Middle frontal gyrus (tissue), 1 donor: Measurements from ENCODE around the gene TIMM8A.

Experiments used
- DNase-seq: peaks from one replicate; pipeline ENCODE4 v3.0.0-alpha.2; 2015; ENCODE audit warnings: low spot score; ENCODE audit errors: extremely low spot score

Gene TIMM8A, protein sequence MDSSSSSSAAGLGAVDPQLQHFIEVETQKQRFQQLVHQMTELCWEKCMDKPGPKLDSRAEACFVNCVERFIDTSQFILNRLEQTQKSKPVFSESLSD

DNA sequence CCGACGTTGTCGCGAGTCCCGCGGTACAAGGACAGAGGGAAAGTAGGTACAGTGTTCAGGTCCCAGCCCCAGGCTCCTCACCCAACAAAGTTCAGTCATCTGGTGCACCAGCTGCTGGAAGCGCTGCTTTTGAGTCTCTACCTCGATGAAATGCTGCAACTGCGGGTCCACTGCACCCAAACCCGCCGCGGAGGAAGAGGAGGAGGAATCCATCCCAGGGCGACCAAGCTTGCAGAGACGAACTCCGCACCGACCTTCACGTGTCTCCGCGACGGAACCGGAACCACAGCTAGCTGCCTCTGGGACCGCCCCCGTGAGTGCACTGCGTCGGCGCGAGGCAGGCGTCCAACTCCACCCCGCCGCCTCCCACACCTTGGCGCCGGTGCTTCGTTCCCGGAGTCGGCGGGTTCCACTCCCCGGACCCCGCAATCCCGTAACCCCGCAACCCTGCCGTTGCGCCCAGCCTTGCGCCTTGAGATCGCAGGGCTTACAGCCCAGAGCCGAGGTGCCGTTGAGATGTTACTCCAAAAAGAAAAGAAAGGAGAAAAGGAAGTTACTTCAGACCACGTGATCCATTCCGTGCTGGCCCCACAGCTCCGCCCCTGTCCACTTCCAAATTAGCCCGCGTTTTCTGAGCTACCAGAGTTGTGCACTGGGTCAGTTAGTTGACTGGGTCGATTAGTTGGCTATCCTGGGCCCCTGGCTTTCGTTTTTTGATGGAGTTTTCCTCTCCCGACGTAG, at the start of gene TIMM8A:
Gene TIMM8A (minus strand): TSS at position 291 of the 741 bp plus-strand sequence. CDS start 78 bp downstream, at position 213.
- peak; percentile 12 for DNase-seq

DNA sequence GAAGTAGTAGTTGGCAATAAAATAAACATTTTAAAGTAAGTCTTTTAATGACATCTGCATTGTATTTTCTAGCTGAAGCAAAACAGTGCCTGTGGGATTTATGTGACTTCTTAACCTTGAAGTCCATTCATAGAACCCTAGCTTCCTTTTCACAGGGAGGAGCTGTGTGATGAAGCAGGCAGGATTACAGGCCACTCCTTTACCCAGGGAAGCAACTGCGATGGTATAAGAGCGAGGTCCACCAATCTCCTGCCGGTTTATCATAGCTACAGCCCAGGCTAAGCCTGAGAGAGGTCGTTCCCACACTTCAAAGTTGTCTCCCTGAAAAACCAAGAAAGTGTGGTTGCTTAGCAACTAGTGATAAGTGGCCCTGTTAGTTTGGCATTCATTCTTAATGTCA, 49.2 kb upstream of the TIMM8A start:
- no peak for DNase-seq

DNA sequence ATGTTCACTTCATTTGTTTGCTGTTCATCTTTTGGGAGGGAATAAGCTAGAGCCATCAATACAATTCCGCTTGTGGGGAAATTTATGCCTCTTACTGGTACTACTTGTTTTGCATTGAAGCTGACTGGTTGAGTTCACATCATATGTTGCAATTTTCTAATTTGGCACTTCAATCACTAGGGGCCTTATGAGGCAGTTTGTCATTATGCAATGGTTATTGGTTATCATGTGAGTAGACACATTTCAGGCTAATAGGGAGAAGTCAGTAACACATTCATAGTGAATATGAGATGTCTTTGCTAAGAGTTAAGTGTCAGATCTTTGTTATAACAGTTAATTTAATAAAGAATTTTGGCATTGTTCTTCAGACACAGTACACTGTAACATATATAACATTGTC, 47.2 kb upstream of the TIMM8A start:
- DNase-seq = no peak

DNA sequence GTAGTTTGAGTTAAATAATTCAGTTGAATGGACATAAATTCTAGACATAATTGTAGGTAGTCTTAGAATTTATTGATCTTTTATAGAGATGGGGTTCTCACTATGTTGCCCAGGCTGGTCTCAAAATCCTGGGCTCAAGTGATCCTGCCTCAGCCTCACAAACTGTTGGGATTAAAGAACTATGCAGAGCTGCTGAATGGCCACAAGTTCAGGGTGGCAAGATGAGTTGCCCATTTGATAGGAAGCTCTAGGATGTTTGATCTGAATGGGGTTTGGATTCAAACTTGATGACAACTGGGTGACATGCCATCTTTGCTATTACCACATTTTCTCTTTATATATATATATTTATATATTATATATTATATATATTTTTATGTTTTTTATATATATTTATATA, 45.8 kb upstream of the TIMM8A start:
- no peak for DNase-seq

DNA sequence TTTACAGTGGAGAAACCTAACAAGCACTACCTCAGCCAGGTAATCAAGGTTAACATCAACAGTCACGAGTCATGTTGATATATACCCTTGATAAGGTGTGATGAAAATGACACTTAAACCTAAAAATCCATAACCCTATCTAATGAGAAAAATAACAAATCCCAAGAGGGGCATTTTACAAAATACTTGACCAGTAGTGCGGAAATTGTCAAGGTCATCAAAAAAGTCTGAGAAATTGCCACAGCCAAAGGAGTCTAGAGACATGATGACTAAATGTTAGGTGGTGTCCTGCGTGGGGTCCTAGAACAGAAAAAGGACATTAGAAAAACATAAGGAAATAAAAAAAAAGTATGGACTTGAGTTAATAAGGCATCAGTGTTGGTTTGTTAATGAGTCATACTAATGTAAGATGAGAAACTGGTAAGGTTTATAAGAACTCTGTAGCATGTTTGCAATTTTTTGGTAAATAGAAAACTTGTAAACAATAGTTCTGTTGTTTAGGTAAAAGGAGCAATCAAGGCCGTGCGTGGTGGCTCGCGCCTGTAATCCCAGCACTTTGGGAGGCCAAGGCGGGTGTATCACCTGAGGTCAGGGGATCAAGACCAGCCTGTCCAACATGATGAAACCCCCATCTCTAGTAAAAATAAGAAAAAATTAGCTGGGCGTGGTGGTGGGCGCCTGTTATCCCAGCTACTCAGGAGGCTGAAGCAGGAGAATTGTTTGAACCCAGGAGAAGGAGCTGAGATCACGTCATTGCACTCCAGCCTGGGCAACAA, 45.2 kb upstream of the TIMM8A start:
- no peak for DNase-seq

DNA sequence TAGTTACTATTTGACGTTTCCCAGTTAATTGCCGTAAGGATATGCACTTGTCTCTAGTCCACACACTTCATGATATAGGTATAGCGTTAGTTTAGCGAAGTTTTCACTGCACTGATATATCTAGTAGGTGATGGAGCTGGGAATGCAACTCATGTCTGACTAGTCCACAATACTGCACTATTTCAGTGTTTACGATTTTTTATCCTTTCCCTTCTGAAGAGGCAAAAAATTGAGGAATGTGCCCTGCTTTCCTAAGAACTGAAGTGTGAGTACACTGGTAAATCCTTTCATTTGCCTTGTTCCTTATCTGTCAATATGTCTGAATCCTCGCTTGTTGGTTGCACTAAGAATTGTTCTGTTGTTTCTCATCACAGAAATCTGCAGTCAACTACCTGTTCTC, 43.3 kb upstream of the TIMM8A start:
- no peak for DNase-seq

DNA sequence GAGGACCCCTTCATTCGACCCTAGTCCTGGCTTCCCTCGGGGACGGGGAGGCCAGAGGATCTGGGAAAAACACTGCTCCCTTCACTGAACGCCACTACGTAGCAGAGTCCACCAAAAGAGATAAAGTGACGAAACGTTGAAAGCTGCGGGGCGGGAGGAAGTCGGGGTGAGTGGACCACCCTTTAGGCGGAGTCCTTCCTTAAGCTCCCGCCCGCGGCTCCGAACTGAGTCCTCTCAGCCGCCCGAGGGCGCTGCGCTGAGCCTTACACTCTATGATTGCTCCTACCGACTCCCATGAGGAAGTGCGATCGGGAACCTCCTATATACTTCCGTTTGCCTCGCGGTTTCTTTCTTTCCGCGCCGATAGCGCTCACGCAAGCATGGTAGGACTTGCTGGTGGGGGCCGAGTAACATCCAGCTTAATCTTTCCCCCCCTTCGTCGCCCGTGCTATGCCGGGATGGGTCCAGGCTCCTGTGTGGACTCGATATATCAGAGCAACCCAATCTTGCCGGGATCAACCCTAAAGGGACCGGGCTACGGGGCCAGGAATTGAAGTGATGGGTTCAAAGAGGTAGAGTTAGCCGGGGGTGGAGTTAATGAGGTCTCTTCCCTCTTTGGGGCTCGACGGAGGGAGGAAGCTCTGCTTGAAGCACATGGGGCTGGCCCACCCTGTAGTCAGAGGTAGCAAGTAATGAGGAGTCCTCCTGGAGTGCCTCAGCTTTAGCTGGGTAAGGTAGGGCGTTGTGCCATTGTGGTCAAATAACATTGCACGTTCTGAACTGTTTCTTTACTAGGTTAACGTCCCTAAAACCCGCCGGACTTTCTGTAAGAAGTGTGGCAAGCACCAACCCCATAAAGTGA, 42.4 kb upstream of the TIMM8A start, which contains the start of gene RPL36A:
Gene RPL36A (plus strand): TSS at position 348 of the 862 bp plus-strand sequence. CDS start 33 bp downstream, at position 381.
- peak; percentile 66 for DNase-seq

DNA sequence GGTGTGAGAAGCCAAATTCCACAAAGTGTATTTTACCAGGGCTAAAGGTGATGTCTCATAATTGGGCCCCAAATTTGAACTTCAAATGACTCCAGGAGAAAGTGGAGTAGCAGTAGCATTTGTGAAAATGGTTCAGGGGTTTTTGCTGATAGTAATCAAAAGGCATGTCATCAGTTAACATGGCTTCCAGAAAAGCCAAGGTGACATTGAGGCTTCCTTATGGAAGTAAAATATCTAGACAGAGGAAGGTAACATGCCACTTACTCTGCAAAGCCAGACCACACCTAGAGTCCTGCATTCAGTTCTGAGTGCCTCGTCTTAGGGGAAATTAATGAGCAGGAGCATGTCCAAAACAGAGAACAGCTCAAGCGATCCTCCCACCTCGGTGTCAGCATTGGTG, 40.1 kb upstream of the TIMM8A start:
- DNase-seq = no peak

DNA sequence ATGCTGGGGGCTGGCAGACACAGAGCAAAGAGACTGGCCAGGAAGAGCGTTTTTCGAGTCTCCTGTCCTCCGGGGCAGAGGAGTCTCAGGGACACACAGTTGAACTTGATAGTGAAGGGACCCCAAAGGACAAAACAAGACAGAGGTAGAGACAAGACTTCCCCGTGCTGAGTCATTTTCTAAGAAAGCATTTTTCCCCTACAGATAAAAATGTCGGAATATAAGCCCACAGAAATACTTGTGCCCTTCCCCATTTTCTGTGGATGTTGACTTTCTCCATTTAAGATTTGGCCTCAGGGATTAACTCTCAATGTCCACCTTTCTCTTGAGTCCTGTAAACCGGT, 38.0 kb upstream of the TIMM8A start:
- DNase-seq = no peak

DNA sequence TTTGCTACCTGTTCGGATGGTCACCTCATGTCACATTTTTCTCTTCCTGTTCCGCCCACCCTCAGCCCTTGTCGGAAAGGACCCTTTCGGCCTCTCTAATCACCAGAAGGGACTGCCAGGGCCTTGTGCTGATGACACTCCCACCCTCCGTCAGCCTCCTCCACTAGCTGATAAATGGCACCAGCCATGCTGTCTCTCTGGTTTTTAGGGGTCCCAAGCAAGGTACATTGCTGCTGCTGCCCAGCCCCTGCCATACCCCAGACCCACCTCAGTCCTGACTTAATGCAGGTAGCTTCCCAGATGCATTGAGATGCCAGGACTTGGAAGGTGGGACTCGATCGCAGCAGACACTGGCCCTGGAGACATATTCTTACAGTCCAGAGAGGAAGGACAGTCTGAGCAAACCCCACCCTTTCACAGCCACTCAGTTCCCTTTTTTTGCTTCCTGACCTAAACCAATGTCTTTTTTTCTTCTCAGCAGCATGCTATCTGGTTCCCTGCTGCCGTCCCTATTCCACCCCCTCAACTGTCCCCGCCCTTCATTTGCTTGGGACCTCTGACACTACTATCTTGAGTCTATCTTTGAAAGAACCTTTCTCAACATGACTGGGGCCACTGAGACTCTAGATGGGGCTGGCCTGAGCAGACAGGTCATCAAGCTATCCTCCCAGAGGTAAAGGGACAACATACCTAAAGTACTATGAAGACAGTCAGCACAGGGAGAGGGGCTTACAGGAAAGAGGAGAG, 37.4 kb upstream of the TIMM8A start, which contains the start of gene BTK:
Gene BTK (minus strand): TSS at position 397 of the 747 bp plus-strand sequence. CDS start 10,907 bp downstream, outside the sequence.
- DNase-seq = no peak

DNA sequence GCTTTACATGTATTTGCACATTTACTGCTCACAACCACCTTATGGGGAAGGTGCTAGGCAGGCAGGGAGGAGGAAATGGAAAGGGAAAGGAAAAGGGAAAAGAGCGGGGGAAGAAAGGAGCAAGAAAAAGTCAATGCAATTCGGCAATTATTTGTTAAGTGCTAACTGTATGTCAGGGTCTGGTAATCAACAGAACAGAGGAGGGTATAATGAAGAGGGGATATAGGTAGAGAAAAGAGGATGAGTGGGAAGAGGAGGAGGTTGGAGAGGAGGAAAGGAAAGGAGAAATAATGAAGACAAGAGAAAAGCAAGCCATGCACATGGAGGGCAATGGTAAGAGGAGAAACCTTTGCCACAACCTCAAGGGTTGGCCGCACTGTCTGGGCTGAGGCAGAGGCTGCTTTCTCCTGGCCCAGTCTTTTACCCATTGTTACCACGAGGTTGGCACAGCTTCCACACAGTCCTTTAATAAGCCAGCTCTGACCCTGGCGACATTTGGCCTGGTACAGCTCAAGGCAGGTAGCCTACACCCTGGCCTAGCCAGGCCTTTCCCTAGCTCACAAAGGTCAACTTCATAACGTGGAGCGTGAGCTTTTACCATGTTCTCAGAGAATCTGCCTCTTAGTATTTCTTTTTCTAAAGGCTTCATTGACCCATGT, 36.6 kb upstream of the TIMM8A start:
- DNase-seq = no peak

DNA sequence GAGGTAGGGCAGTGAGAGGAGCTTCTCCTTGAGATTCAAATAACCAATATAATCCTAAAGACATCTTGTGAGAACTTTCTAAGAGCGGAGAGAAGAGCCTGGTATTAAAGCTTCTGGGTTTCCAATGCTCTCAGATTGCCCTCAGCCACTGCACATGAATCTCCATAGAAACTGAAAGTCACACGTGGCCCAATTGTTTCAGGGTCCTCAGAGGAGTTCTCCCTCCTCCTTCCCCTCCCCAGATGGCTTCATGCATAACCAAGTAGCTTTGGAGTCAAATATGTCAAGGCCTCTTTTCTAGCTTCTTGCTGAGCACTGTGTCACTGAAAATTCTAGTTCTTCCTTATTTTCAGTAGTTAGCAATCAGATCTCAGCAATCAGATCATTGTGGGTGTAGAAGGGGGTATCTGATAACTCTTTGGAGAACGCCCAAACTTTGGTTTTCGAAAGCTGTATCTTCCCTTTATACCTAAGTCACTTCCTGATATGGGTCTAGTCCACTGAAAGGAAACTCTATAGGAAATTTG, 35.2 kb upstream of the TIMM8A start:
- no peak for DNase-seq

DNA sequence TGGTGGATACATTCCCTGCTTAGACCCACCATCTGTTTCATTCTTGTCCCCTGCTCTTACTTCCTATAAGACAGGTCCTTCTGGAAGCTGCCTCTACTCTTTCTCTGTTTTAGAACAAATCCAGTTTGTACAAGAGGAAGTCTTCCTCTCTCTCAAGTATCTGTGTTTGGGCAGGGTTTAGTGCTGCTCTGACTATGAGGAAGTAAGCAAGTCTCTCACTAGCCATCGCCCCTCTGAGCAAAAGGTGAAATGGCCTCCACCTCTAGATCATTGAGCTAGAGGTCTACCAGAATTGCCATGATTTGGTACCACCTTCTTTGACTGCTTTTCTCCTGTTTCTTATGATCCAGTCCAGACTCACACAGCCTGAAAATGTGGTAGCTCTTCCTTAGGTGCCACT, 29.0 kb upstream of the TIMM8A start:
- no peak for DNase-seq

DNA sequence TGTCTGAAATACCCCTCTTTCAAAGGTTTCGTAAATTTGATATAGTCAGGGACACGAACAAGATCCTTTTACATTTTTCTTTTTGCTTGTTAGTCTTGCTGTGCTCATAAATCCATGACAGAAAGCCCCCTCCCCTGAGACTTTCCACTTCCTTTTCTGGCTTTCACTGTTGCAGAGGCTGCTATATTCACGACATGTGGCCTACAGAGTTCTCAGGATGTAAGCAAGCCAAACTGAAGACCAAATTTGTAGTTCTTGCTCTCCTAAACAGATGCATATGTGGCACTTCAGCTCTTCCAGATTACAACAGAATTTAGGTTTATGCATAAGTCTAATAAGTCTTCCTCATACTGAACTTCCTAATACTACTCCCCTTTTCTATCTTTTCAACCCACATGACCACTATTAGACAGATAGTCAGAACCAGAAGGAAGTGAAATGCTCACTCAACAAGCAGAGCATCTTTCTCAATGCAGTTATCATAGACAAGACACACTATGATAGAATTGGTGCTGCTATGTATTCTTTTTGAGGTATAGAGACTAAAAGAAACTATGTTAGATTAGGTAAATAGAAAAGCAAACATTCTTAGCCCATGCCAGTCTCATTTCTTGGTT, 22.5 kb upstream of the TIMM8A start:
- no peak for DNase-seq

DNA sequence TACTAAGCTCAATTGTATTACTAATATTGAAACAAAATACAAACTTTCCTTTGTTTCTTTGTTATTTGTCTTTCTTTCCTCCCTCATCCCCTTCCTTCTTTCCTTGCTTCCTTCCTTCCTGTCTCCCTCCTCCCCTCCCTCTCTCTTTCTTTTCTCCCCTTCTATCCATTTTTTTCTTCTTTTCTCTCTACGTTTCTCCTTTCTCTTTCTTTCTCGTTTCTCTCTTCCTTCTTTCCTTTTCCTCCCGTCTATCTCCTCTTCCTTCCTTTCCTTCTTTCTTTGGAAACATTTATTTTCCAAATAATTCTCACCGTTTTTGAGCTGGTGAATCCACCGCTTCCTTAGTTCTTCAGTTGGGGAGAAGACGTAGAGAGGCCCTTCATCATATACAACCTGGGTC, 21.1 kb upstream of the TIMM8A start:
- DNase-seq = no peak

DNA sequence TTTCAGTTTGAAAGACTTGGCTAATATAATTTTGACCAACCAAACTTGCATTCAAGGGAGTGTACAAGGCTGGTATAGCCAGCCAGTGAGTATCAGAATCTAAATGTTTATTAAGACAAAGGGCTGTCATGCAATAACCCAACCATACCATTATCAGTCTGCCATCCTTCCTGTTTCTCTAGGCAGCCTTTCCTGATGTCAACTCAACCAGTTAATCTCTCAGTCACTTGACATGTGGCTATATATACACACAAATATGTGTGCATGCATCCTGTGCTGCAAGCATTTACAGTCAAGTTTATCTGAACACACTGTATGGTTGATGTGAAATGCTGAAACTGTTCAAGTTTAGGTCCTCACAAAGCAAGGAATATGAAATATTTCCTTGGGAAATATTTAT, 20.3 kb upstream of the TIMM8A start:
- no peak for DNase-seq

DNA sequence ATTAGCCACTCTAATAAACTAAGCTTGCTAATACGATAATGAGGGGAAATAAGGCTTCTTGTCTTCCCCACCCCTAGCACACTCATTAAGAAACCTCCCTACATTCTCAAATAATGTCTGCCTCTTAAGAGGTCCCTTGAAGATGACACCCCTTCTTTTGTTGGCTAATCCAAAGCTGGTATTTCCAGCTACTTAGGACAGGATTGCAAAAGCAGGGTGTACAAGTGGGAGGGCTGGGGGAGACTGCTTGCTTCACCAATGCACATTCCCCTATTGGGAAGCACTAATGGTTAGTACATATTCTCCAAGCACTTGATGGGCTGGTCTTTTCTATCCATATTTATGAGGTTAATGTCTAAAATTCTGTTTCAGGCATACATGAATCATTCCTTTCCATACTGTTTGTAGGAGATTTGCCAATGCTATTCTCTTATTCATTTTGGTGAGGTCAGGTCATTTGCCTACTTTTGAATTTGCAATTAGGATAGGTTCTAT, 16.8 kb upstream of the TIMM8A start:
- DNase-seq = no peak

DNA sequence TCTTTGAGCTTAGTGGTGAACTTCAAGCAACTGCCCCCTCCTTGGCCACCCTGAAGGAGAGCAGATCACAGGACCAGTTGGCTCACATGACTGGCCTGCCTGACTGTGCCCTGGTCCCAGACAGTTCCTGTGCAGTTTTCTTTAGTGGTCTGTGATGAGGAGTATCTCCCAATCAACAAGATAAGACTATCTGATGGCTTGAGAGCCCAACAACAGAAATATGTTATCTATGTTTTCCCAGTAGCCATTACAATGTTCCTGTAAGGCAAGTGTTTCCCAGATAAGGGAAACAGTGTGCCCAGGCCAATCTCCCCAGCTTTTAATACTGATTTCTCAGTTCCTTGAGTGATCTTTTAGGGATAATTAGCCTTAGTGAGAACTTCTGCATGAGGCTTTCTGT, 14.2 kb upstream of the TIMM8A start:
- no peak for DNase-seq

DNA sequence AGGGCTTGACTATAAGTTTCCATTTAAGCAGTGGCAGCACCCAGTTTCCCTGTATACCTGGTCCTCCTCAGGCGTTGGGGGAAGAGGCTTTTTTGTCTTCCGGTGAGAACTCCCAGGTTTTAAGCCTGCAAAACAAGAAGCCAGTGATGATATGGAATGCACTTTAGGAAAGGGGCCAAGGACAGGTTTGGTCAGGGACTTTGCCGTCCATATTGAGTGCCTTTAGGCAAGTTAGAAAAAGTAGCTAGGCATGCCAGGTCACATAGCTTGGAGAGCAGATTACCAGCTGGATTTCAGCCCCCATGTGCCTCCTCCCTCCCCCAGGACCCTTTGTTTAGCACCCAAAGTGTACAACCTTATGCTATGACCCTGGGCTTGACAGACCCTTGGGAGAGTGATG, 13.6 kb upstream of the TIMM8A start:
- DNase-seq = no peak
